Osteoblast (primary cell): ENCODE results near the gene MYLK. TPM values are rescaled to one million over a fixed set of nuclear protein-coding genes. Genes with fewer than 3 reads are reported as not detected.

Experiments used
- DNase-seq: peaks from one replicate; pipeline ENCODE4 v3.0.0; 2011; ENCODE audit warnings: low spot score, mixed read lengths; ENCODE audit not compliant: insufficient read length; ENCODE audit errors: missing footprints
- H2AFZ ChIP-seq: 2 replicates; pipeline ENCODE4 v1.6.0; 2011; ENCODE audit warnings: mild to moderate bottlenecking, low read length
- H3K27ac ChIP-seq: 2 replicates; pipeline ENCODE4 v1.5.1; 2011; ENCODE audit warnings: mild to moderate bottlenecking, low read depth, low read length, moderate library complexity
- H3K27me3 ChIP-seq: 2 replicates; pipeline ENCODE4 v1.6.0; 2012; ENCODE audit warnings: mild to moderate bottlenecking, control low read depth, inconsistent platforms, low read length, moderate library complexity; ENCODE audit not compliant: insufficient read depth
- H3K36me3 ChIP-seq: 2 replicates; pipeline ENCODE4 v1.5.1; 2011; ENCODE audit warnings: mild to moderate bottlenecking, low read length, control low read depth, moderate library complexity; ENCODE audit not compliant: insufficient read depth
- H3K4me1 ChIP-seq: 2 replicates; pipeline ENCODE4 v1.5.1; 2011; ENCODE audit warnings: mild to moderate bottlenecking, low read length, control low read depth, moderate library complexity; ENCODE audit not compliant: insufficient read depth
- H3K4me2 ChIP-seq: 2 replicates; pipeline ENCODE4 v1.6.0; 2011; ENCODE audit warnings: mild to moderate bottlenecking, low read length; ENCODE audit not compliant: insufficient read depth
- H3K4me3 ChIP-seq: fragments of 200-600 bp; sonication (generic); 3 replicates; pipeline ENCODE4 v1.5.1; 2012; ENCODE audit warnings: mild to moderate bottlenecking, low read length, inconsistent platforms; ENCODE audit not compliant: insufficient read depth
- H3K79me2 ChIP-seq: 2 replicates; pipeline ENCODE4 v1.6.0; 2012; ENCODE audit warnings: mild to moderate bottlenecking, low read length, control low read depth, inconsistent platforms; ENCODE audit not compliant: insufficient read depth
- H3K9me3 ChIP-seq: 2 replicates; pipeline ENCODE4 v1.5.1; 2011; ENCODE audit warnings: low read depth, low read length, control low read depth
- H4K20me1 ChIP-seq: 2 replicates; pipeline ENCODE4 v1.6.0; 2012; ENCODE audit warnings: mild to moderate bottlenecking, low read length, control low read depth; ENCODE audit not compliant: insufficient read depth
- CTCF ChIP-seq: IDR thresholded peaks from 2 replicates; pipeline ENCODE4 v1.5.1; 2011; ENCODE audit warnings: mild to moderate bottlenecking, low read depth, low read length, moderate library complexity; ENCODE audit errors: extremely low read depth
- total RNA-seq: library from RNA; depleted of rRNA; stranded (reverse); fragments of >200 nt; gene quantifications from 2 replicates; pipeline ENCODE4 v1.2.3, GENCODE V29; 2012

MYLK gene
- total RNA-seq, 1 donor, result 268 TPM

GRCh38 chr3:123909785-123910184 is 25.7 kb upstream of the MYLK start:
- H4K20me1 ChIP-seq, result no peaks in the 10 kb centered on the region
- H2AFZ ChIP-seq, result no peak overlapping the region
- no peak overlapping the region for H3K27ac ChIP-seq
- no peak for TF ChIP-seq CTCF
- no peaks in the 10 kb centered on the region for H3K27me3 ChIP-seq
- H3K4me2 ChIP-seq, result no peak overlapping the region
- peaks cover 4% of the 10 kb centered on the region for H3K36me3 ChIP-seq
- no peaks in the 10 kb centered on the region for H3K9me3 ChIP-seq
- no peak overlapping the region for H3K4me3 ChIP-seq
- DNase-seq, result no peak
- no peaks in the 10 kb centered on the region for H3K79me2 ChIP-seq
- no peaks in the 10 kb centered on the region for H3K4me1 ChIP-seq

- Histone ChIP-seq H3K79me2 (no peaks in the 10 kb centered on the region), H3K4me2 (no peak overlapping the region), H3K9me3 (no peaks in the 10 kb centered on the region), H3K27ac (no peak overlapping the region), H3K36me3 (no peaks in the 10 kb centered on the region), H4K20me1 (no peaks in the 10 kb centered on the region), H3K4me3 (no peak overlapping the region), H3K27me3 (no peaks in the 10 kb centered on the region), H2AFZ (no peak overlapping the region), H3K4me1 (no peaks in the 10 kb centered on the region)
- DNase-seq, result no peak
- no peak for TF ChIP-seq CTCF
Observed at GRCh38 chr3:123907720-123908119, 23.6 kb upstream of the MYLK start.

GRCh38 chr3:123899300-123899865 is 15.3 kb upstream of the MYLK start:
- Histone ChIP-seq H3K4me3 (no peak overlapping the region), H3K27ac (no peak overlapping the region), H3K79me2 (no peaks in the 10 kb centered on the region), H3K27me3 (no peaks in the 10 kb centered on the region), H3K36me3 (no peaks in the 10 kb centered on the region), H4K20me1 (no peaks in the 10 kb centered on the region), H2AFZ (no peak overlapping the region), H3K4me1 (no peaks in the 10 kb centered on the region), H3K9me3 (no peaks in the 10 kb centered on the region), H3K4me2 (no peak overlapping the region)
- no peak for DNase-seq
- TF ChIP-seq CTCF, result no peak

- no peaks in the 10 kb centered on the region for H3K79me2 ChIP-seq
- DNase-seq, result no peak
- no peak overlapping the region for H3K4me2 ChIP-seq
- H3K4me3 ChIP-seq, result no peak overlapping the region
- no peak overlapping the region for H2AFZ ChIP-seq
- no peaks in the 10 kb centered on the region for H3K27me3 ChIP-seq
- no peak for TF ChIP-seq CTCF
- H3K27ac ChIP-seq, result no peak overlapping the region
- H4K20me1 ChIP-seq, result no peaks in the 10 kb centered on the region
- no peaks in the 10 kb centered on the region for H3K4me1 ChIP-seq
- no peaks in the 10 kb centered on the region for H3K36me3 ChIP-seq
- peaks cover 3% of the 10 kb centered on the region for H3K9me3 ChIP-seq
Observed at GRCh38 chr3:123893012-123893411, 8.9 kb upstream of the MYLK start.
